Activated T-helper 9 cell treated with anti-CD3 and anti-CD28 coated beads, Interleukin-2, amount 50 U/mL, for 16 hours (primary cell): ENCODE data around the gene SH3GL1.
"Not testable (repeated sequence)": the region's sequence is repeated elsewhere in the genome, so short reads cannot be mapped to it uniquely, and the experiment has no call there.

Experiments used
- DNase-seq: peaks from one replicate; pipeline ENCODE4 v3.0.0-alpha.2; 2020; ENCODE audit warnings: low read depth

Gene SH3GL1

DNA sequence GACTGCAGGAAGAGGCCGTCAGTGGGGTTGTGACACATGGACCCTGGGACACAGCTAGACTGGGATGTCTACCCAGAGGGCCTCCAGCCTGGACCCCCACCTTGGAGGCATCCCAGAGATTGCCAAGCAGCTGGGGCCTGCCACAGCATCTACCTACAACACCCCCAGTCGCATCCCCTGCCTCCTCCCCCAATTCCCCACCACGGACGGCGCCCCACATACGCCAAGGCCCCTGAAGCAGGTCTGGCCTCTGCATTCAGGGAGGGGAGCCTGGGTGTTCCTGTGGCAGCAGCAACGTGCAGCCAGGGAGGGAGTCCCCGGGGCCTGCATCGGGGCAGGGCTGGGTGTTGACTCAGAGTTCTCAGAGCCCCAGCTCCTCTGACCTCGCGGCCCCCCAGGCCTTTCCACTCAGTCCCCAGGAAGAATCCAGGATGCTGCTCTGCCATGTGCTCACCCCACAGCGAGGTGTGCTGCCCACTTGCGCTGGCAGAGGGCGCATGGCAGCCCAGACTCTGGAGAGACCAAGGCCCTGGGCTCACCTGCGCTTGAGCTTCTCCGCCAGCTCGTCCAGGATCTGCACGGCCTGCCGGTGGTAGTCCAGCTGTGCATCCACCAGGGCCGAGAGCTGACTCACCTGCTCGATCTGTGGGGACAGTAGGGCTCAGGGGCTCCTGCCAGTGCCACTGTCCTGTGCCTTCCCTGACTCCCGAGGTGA is 37.4 kb downstream of the SH3GL1 start:
- no peak for DNase-seq

DNA sequence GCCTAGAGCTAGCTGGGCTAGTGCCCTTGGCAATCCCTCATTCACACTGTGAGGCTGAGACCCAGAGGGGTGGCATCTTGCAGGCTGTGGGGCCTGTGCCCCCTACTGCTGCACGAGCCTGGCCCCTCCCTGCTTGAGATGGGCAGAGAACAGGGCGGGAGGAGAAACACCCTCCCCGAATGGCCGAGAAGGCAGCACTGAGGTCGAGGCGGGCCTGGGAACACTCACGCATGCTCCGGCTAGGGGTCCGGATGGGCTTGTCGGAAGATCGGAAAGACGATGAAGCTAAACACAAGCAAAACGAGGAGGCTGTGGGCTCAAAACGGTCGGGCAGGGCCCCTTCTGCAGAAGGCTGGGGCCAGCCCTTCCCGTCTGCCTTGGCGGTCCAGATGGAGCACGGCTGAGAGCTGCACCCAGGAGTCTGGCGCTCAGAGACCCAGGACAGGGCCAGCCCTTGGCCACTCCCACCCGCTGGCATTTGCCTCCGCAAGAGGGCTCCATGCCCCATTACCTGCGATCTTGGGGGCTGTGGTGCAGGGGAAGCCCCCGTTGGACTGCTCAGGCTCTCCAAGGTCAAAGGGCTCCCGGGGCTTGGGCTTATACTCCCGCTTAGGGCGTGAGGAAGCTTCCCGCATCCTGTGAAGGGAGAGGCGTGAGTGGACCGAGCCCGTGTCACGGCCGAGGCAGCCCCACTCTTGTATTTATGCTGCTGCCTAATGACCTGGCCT is 38.1 kb downstream of the SH3GL1 start:
- DNase-seq: no peak

GRCh38 chr19:4361152-4362046 is 38.9 kb downstream of the SH3GL1 start:
- no peak for DNase-seq

GRCh38 chr19:4360641-4361151 is 39.7 kb downstream of the SH3GL1 start:
- DNase-seq: no peak

GRCh38 chr19:4360081-4360569 is 40.2 kb downstream of the SH3GL1 start:
- no peak for DNase-seq

DNA sequence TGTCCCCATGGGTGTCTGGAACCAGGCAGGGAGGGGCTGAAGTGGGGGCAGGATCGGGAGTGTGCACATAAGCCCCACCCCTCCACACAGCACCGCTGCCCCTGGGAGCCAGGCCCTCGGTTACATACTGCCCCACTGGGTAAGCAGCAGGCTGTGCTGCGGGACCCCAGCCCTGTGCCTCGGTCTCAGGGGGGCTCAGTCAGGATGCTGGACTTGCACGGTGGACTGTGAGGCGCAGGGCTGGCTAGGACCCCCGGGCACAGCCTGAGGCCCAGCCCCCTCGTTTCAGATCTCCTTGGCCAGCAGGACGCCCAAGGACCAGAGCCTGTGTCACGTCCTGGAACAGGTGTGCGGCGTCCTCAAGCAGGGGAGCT is 40.7 kb downstream of the SH3GL1 start:
- no peak for DNase-seq

DNA sequence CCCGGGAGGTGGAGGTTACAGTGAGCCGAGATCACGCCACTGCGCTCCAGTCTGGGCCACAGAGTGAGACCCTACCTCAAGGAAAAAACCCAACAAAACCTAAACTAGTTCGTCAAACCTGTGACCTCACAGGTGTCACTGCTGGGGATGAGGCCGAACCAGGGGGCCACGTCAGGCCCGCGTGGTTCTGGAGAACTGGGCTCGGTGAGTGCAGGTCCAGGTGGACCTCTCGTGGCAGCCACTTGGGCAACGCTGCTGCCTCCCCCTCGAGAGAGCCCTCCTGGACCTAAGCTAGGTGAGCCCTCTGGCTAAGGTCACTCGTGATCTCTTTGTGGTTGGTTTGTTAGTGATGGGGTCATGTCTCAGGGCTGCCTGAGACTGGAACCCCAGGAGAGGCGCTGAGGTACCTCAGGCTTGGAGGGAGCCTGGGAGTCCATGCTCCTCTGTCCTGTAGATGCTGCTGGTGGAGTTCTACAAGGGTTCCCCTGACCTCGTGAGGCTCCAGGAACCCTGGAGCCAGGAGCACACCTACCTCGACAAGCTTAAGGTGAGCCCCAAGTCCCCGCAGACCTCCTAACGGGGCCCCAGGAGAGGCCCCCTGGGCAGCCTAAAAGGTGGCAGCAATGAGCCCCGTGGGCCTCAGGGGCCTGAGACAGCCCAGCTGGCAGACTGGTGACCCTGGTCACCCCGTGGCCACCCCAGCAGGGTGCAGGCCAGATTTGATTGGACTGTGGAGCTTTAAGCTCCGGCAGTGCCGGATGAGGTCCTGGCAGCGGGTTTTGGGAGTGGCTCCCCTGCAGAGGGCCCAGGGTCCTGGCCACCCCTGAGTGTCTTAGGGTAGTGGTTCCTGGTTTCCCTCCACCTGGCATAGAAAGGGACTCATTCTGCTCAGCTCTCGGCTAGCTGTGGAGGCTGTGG is 41.4 kb downstream of the SH3GL1 start:
- no peak for DNase-seq

DNA sequence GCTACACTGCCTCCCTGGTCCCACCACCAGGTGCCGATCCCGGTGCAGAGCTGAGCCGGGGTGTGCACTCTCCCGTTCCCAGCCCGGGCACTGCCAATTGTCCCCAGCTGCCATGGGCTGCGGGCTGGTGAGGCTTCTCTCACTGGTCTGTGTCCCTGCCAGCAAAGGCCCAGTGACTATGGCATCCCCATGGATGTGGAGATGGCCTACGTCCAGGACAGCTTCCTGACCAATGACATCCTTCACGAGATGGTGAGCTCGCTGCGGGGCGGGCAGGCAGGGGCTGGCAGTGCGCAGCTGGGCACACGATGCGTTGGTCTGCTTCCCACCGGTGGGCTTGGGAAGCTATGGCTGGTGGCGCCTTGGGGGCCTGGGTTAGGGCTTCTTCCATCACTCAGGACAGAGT is 42.4 kb downstream of the SH3GL1 start:
- no peak for DNase-seq

- no peak for DNase-seq
Measured at GRCh38 chr19:4357095-4357797, 43.1 kb downstream of the SH3GL1 start.

DNA sequence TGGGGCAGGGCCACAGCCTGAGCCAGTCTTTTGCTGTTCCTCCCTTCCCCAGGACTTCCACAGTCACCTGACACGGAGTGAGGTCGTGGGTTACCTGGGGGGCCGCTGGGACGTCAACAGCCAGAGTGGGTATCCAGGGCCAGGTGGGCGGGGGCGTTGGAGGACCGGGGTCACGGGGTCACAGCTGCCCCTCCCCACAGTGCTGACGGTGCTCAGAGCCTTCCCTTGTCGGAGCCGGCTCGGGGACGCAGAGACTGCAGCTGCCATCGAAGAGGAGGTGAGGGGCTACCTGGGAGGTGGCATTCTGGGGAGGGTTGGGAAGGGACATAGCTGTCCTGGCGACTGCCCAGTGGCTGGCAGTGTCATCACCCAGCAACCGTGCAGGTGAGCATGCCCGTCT is 45.5 kb downstream of the SH3GL1 start:
- DNase-seq: no peak

- no peak for DNase-seq
Measured at GRCh38 chr19:4354282-4354681, 46.1 kb downstream of the SH3GL1 start.

- no peak for DNase-seq
Measured at GRCh38 chr19:4352701-4353121, 47.6 kb downstream of the SH3GL1 start.

- no peak for DNase-seq
Measured at GRCh38 chr19:4350726-4351125, 49.6 kb downstream of the SH3GL1 start.

DNA sequence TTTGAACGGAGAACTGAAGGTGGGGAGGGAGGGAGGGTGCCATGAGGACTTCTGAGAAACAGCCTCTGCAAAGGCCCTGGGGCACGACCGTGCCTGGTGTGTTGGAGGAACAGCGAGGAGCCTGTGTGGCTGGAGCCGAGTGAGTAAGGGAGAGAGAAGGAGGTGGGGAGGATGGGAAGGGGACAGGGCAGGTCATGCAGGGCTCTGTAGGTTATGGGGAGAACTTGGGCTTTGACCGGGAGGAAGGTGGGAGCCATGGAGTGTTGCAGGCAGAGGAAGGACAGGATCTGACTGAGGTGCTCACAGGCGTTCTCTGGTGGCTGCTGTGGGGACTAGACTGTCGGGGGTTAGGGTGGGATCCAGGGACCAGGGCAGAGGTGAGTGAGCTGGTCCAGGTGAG is 50.2 kb downstream of the SH3GL1 start:
- DNase-seq: no peak

DNA sequence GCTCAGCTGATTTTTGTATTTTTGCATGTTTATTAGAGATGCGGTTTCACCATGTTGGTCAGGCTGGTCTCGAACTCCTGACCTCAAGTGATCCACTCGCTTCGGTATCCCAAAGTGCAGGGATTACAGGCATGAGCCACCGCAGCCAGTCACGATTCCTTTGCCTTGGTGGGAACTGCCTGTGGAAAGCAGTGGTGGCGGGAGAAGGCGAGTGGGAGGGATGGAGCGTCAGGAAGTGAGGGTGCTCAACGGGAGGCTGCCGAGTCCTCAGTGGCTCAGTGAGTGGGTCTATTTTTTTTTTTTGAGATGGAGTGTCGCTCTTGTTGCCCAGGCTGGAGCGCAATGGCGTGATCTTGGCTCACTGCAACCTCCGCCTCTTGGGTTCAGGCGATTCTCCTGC is 51.1 kb downstream of the SH3GL1 start:
- not testable (repeated sequence) for DNase-seq

DNA sequence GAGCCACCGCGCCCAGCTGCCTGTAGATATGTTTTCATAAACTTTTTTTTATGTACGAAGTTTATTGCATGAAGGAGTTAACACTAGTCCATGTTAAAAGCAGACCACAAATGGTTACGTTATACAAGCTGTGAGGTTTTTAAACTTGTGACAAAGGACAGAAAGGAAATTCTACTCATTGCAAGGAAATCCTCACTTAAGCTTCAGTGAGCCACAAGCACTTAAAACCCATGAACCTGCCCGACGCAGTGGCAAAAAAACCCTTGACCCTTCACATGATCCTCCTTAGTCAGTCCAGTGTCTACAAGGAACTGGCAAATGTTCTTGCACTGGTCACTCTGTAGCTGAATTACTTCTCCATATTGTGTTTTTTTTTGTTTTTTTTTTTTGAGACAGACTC is 52.8 kb downstream of the SH3GL1 start:
- DNase-seq: no peak

DNA sequence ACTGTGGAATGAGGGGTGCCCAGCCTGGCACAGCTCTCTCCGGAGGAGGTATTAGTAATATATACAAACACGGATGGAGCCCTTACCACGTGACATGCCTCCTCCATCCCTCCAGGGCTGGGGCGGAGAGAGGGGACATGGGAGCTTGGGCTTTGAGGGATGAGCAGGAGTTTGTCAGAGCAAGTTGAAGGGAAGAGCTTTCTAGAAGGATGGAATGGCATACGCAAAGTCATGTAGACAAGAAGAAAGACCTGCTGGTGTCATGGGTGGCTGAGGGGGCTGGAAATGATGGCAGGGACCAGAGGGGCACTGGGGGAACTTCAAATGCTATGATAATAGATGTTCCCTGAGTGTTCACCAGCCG is 54.3 kb downstream of the SH3GL1 start:
- DNase-seq: no peak

DNA sequence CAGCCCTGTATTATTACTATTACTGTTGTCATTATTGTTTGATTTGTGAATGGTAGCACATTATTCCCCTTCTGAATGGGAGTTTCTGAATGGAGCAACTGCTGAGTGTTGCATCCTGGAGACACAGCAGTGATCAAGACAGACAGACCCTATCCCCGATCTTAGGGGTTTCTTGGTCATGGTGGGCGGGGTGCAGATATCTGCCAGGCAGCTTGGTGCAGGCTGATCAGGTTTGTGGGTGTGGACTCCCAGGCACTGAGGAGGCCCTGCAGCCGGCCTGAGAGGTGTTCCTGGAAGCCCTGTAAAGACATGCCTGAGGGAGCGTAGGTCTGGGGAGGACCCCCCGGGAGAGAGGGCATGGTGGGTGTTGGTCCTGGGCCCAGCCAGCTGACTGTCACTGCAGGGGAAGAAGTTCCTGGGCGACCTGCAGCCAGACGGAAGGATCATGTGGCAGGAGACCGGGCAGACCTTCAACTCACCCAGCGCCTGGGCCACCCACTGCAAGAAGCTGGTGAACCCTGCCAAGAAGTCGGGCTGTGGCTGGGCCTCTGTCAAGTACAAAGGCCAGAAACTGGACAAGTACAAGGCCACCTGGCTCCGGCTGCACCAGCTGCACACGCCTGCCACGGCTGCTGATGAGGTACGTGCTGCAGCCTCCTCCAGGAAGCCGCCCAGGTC is 54.9 kb downstream of the SH3GL1 start:
- DNase-seq: no peak

- DNase-seq: peak; percentile 90
Measured at GRCh38 chr19:4343370-4344307, 56.7 kb downstream of the SH3GL1 start, which contains the start of gene MPND. Gene MPND (plus strand): TSS chr19:4343562. CDS start chr19:4343594, 32 bp downstream.
